ENCODE results near the gene UBE2V1. TPM values are rescaled to one million over a fixed set of nuclear protein-coding genes. Genes with fewer than 3 reads are reported as not detected.
"Not testable (repeated sequence)": the region's sequence is repeated elsewhere in the genome, so short reads cannot be mapped to it uniquely, and the experiment has no call there.

The UBE2V1 gene
- total RNA-seq, 3 donors from 2014 or later, result 126 to 144 (median 139) TPM

GRCh38 chr20:50083034-50083433, 29.9 kb downstream of the UBE2V1 start:
- H3K4me3 Mint-ChIP-seq, result no peak overlapping the region
- H3K36me3 Mint-ChIP-seq (ENCODE audit: insufficient read depth), result peaks cover 16% of the 10 kb centered on the region
- H3K4me1 Mint-ChIP-seq (ENCODE audit: low read depth), result peaks cover 16% of the 10 kb centered on the region
- H3K9me3 Mint-ChIP-seq, result no peaks in the 10 kb centered on the region
- DNase-seq, result no peak
- no peak for ATAC-seq
- no peaks in the 10 kb centered on the region for H3K27me3 Mint-ChIP-seq (ENCODE audit: low read depth)

GRCh38 chr20:50082056-50082455, 30.9 kb downstream of the UBE2V1 start:
- not testable (repeated sequence) for H3K4me3 Mint-ChIP-seq; H3K9me3 Mint-ChIP-seq; DNase-seq; ATAC-seq; H3K27me3 Mint-ChIP-seq (ENCODE audit: low read depth)
- Mint-ChIP-seq H3K36me3 (ENCODE audit: insufficient read depth) (peaks cover 16% of the 10 kb centered on the region), H3K4me1 (ENCODE audit: low read depth) (peaks cover 16% of the 10 kb centered on the region)

GRCh38 chr20:50077818-50078601, 34.9 kb downstream of the UBE2V1 start:
- no peaks in the 10 kb centered on the region for H3K27me3 Mint-ChIP-seq (ENCODE audit: low read depth)
- no peak overlapping the region for H3K4me3 Mint-ChIP-seq
- H3K4me1 Mint-ChIP-seq (ENCODE audit: low read depth), result no peaks in the 10 kb centered on the region
- H3K9me3 Mint-ChIP-seq, result no peaks in the 10 kb centered on the region
- peaks cover 9% of the 10 kb centered on the region for H3K36me3 Mint-ChIP-seq (ENCODE audit: insufficient read depth)
- DNase-seq, result no peak
- no peak for ATAC-seq

DNA sequence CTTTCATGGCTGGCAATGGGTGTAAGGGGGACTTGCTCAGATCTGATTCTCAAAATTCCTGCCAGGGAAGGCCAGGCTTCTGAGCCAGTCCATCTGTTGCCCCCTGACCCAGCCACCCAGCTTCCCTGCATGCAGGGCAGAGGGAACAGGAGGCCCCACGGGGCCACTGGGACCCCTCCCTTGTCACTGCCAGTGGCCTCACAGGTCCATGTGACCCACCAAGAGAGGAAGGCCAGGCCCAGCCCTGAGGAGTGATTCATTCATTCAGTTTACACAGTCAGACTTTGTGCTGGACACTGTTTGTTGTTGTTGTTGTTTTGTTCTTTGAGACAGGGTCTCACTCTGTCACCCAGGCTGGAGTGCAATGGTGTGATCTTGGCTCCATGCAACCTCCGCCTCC, 39.5 kb downstream of the UBE2V1 start:
- H3K36me3 Mint-ChIP-seq (ENCODE audit: insufficient read depth), result no peaks in the 10 kb centered on the region
- no peaks in the 10 kb centered on the region for H3K9me3 Mint-ChIP-seq
- no peak overlapping the region for H3K4me3 Mint-ChIP-seq
- DNase-seq, result no peak
- no peak for ATAC-seq
- no peaks in the 10 kb centered on the region for H3K27me3 Mint-ChIP-seq (ENCODE audit: low read depth)
- peaks cover 3% of the 10 kb centered on the region for H3K4me1 Mint-ChIP-seq (ENCODE audit: low read depth)

- ATAC-seq, result peak; percentile 99 to 100
- DNase-seq, result peak; percentile 95
- Mint-ChIP-seq H3K27me3 (ENCODE audit: low read depth) (no peaks in the 10 kb centered on the region), H3K4me3 (peak overlapping the region; percentile 71), H3K9me3 (no peaks in the 10 kb centered on the region), H3K36me3 (ENCODE audit: insufficient read depth) (no peaks in the 10 kb centered on the region), H3K4me1 (ENCODE audit: low read depth) (peaks cover 3% of the 10 kb centered on the region)
Observed at GRCh38 chr20:50071039-50071888, 41.7 kb downstream of the UBE2V1 start.

DNA sequence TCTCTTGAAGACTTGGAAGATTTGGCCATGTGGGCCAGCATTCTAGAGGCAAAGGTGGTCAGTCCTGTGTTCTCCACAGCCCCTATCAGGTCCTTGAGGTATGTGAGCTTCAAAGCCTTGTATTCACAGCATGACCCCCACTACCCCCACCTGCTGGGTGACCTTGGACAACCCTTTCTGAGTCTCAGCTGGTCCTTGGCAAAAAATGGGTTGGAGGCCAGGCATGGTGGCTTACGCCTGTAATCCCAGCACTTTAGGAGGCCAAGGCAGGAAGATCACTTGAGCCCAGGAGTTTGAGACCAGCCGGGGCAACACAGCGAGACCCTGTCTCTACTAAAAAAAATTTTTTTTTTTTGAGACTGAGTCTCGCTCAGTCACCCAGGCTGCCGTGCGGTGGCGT, 42.6 kb downstream of the UBE2V1 start:
- no peaks in the 10 kb centered on the region for H3K27me3 Mint-ChIP-seq (ENCODE audit: low read depth)

DNA sequence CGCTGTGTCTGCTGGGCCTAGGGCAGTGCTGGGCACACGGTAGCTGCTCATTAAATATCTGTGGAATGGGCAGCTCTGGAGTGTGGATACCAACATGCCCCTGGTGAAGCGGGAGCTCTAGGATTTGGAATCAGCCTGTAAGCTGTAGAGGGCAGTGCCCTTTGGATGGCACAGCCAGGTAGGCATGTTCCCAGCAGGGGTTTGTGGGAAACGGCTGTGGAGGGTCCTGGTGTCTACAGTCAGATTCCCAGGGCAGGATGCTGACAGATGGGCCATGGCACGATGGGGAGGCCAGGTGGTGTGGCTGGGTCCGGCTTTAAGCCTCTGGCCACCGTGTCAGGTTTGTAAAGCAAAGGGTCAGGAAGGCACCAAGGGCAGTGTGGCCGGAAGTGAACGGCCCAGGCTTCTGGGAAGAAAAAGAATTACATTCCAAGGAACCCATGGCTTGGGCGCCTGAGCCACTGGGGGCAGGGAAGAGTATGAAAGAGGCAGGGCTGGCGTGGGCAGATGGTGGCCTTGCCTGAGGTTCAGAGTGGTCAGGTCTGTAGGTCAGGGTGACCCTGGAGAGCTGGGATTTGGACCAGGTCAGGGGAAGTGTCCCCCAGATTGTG, 44.8 kb downstream of the UBE2V1 start:
- Mint-ChIP-seq H3K4me1 (ENCODE audit: low read depth) (peaks cover 3% of the 10 kb centered on the region), H3K4me3 (no peak overlapping the region), H3K36me3 (ENCODE audit: insufficient read depth) (no peaks in the 10 kb centered on the region), H3K9me3 (no peaks in the 10 kb centered on the region), H3K27me3 (ENCODE audit: low read depth) (no peaks in the 10 kb centered on the region)
- DNase-seq, result no peak
- ATAC-seq, result no peak

More for the DNA sequence above, 42.6 kb downstream of the UBE2V1 start:
- no peaks in the 10 kb centered on the region for H3K36me3 Mint-ChIP-seq (ENCODE audit: insufficient read depth)
- H3K4me1 Mint-ChIP-seq (ENCODE audit: low read depth), result peaks cover 3% of the 10 kb centered on the region
- DNase-seq (no peak), ATAC-seq (no peak)
- H3K4me3 Mint-ChIP-seq, result no peak overlapping the region
- no peaks in the 10 kb centered on the region for H3K9me3 Mint-ChIP-seq

GRCh38 chr20:50067461-50067860, 45.5 kb downstream of the UBE2V1 start:
- ATAC-seq, result no peak
- no peaks in the 10 kb centered on the region for H3K27me3 Mint-ChIP-seq (ENCODE audit: low read depth)
- no peak overlapping the region for H3K4me3 Mint-ChIP-seq
- no peaks in the 10 kb centered on the region for H3K36me3 Mint-ChIP-seq (ENCODE audit: insufficient read depth)
- H3K4me1 Mint-ChIP-seq (ENCODE audit: low read depth), result peaks cover 3% of the 10 kb centered on the region
- DNase-seq, result no peak
- H3K9me3 Mint-ChIP-seq, result no peaks in the 10 kb centered on the region

DNA sequence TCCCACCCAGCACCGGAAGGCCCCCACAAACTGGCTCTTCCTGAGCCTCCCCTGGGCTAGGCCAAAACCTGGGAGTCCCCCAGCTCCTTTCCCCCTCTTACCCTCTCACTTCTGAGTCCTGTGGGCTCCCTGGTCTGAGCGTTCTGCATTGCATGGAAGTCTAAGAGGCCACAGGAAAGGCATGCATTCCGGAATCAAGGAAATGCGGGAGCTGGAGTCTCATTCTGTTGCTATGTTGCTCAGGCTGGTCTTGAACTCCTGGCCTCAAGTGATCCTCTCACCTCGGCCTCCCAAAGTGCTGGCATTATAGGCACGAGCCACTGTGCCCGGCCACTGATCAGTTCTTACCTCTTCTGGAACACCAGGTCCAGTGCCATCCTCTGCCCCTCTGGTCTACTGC, 45.9 kb downstream of the UBE2V1 start:
- H3K4me3 Mint-ChIP-seq, result no peak overlapping the region
- peaks cover 3% of the 10 kb centered on the region for H3K4me1 Mint-ChIP-seq (ENCODE audit: low read depth)
- DNase-seq (no peak), ATAC-seq (no peak)
- no peaks in the 10 kb centered on the region for H3K36me3 Mint-ChIP-seq (ENCODE audit: insufficient read depth)
- no peaks in the 10 kb centered on the region for H3K27me3 Mint-ChIP-seq (ENCODE audit: low read depth)
- H3K9me3 Mint-ChIP-seq, result no peaks in the 10 kb centered on the region

- Mint-ChIP-seq H3K9me3 (no peaks in the 10 kb centered on the region), H3K4me1 (ENCODE audit: low read depth) (peaks cover under 1% of the 10 kb centered on the region), H3K36me3 (ENCODE audit: insufficient read depth) (no peaks in the 10 kb centered on the region), H3K4me3 (no peak overlapping the region), H3K27me3 (ENCODE audit: low read depth) (no peaks in the 10 kb centered on the region)
- ATAC-seq (no peak), DNase-seq (no peak)
Observed at GRCh38 chr20:50066161-50066834, 46.7 kb downstream of the UBE2V1 start.

DNA sequence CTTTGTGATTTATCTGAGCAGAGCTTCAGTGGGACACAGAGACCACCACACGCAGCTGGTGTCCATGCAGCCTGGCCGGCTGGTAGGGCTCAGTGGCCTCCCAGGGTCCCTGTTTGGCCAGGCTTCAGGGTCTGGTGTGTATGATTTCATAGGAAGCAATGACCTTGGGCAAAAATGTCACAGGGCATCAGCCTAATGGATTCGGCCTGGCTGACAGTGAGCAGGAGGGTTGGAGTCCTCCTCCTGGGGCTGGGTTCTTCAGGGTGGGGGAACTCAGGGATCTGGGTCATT, 47.7 kb downstream of the UBE2V1 start:
- H3K36me3 Mint-ChIP-seq (ENCODE audit: insufficient read depth), result no peaks in the 10 kb centered on the region
- no peaks in the 10 kb centered on the region for H3K4me1 Mint-ChIP-seq (ENCODE audit: low read depth)
- no peak for ATAC-seq
- H3K4me3 Mint-ChIP-seq, result no peak overlapping the region
- no peaks in the 10 kb centered on the region for H3K27me3 Mint-ChIP-seq (ENCODE audit: low read depth)
- no peak for DNase-seq
- no peaks in the 10 kb centered on the region for H3K9me3 Mint-ChIP-seq

- not testable (repeated sequence) for H3K4me1 Mint-ChIP-seq (ENCODE audit: low read depth); H3K9me3 Mint-ChIP-seq; DNase-seq; ATAC-seq; H3K27me3 Mint-ChIP-seq (ENCODE audit: low read depth); H3K36me3 Mint-ChIP-seq (ENCODE audit: insufficient read depth); H3K4me3 Mint-ChIP-seq
Observed at GRCh38 chr20:50063763-50064162, 49.2 kb downstream of the UBE2V1 start.

GRCh38 chr20:50062006-50062838, 50.7 kb downstream of the UBE2V1 start:
- Mint-ChIP-seq H3K9me3 (no peaks in the 10 kb centered on the region), H3K36me3 (ENCODE audit: insufficient read depth) (no peaks in the 10 kb centered on the region), H3K4me3 (no peak overlapping the region), H3K27me3 (ENCODE audit: low read depth) (no peaks in the 10 kb centered on the region), H3K4me1 (ENCODE audit: low read depth) (no peaks in the 10 kb centered on the region)
- DNase-seq (no peak), ATAC-seq (no peak)

Measured in activated T-cell treated with anti-CD3 and anti-CD28 coated beads, Interleukin-2, amount 50 U/mL, for 4 hours (primary cell).